ENCODE data around the gene SFPQ.
"Not testable (repeated sequence)": the region's sequence is repeated elsewhere in the genome, so short reads cannot be mapped to it uniquely, and the experiment has no call there.

Gene SFPQ

GRCh38 chr1:35137590-35137989, 55.4 kb downstream of the SFPQ start:
- not testable (repeated sequence) for DNase-seq

- DNase-seq, result no peak
Measured at GRCh38 chr1:35136780-35137179, 56.2 kb downstream of the SFPQ start.

Data from CD4-positive, alpha-beta T cell treated with Interleukin-12 subunit alpha and Interleukin-12 subunit beta, for 1 hour (primary cell).